Measurements from ENCODE around the gene SCN1A.

GRCh38 chr2:166125557-166125956 lies 2.3 kb downstream of the SCN1A start:
- TF ChIP-seq POLR2A (IDR thresholded peaks at IDR 0.05) (no peak), CTCF (IDR thresholded peaks at IDR 0.05) (no peak)
